Measurements from ENCODE around the gene FANCC.

DNA sequence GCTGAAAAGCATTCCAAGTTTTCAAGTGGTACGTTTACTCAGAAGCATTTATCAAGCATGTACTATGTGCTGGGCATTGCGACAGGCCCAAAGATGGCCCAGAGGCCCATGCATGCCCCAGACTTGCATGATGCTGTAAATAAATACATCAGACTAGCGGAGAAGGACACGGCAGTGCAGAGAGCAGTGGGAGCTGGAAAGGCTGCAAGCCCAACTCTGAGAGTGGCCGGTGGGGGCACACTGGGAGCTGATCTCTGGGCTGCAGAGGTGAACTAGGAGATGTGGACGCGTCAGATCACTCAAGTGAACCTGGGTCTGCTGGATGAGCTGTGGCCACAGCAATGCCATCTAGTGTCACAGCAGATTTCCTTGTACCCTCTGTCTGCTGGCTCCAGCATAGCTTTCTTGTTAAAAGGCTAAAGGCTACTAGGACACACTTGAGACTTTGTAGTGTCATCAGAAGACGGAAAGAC is 246.9 kb downstream of the FANCC start:
- TF ChIP-seq POLR2A (IDR thresholded peaks at IDR 0.05; ENCODE audit: insufficient read depth in 1 of 2, low read depth in 2 of 2, low read length in 2 of 2) (no peak), SOX5 (CRISPR knock-in tag; IDR thresholded peaks at IDR 0.05; ENCODE audit: borderline replicate concordance) (peak; percentile 30; the same call in 1 of the 2 replicates), ZSCAN30 (CRISPR knock-in tag; IDR thresholded peaks at IDR 0.05) (no peak)
- TF ChIP-seq, protein P1, sequence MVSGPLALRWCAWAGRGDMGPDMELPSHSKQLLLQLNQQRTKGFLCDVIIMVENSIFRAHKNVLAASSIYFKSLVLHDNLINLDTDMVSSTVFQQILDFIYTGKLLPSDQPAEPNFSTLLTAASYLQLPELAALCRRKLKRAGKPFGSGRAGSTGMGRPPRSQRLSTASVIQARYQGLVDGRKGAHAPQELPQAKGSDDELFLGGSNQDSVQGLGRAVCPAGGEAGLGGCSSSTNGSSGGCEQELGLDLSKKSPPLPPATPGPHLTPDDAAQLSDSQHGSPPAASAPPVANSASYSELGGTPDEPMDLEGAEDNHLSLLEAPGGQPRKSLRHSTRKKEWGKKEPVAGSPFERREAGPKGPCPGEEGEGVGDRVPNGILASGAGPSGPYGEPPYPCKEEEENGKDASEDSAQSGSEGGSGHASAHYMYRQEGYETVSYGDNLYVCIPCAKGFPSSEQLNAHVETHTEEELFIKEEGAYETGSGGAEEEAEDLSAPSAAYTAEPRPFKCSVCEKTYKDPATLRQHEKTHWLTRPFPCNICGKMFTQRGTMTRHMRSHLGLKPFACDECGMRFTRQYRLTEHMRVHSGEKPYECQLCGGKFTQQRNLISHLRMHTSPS (CRISPR knock-in tag; IDR thresholded peaks at IDR 0.05; ENCODE audit: low read depth), result peak; percentile 63; the same call in 1 of the 2 replicates
